Measurements from ENCODE around the gene PHAF1.

The PHAF1 gene

GRCh38 chr16:67128887-67129286 lies 19.1 kb downstream of the PHAF1 start:
- H3K27ac ChIP-seq = no peak overlapping the region
- TF ChIP-seq CTCF (IDR thresholded peaks at IDR 0.05) (no peak), ZFX (IDR thresholded peaks at IDR 0.05; ENCODE audit: borderline replicate concordance) (no peak)

GRCh38 chr16:67129422-67129821 lies 19.7 kb downstream of the PHAF1 start:
- TF ChIP-seq CTCF (IDR thresholded peaks at IDR 0.05) (no peak), ZFX (IDR thresholded peaks at IDR 0.05; ENCODE audit: borderline replicate concordance) (no peak)
- no peak overlapping the region for H3K27ac ChIP-seq

GRCh38 chr16:67137605-67138004 lies 27.9 kb downstream of the PHAF1 start:
- no peak overlapping the region for H3K27ac ChIP-seq
- no peak for TF ChIP-seq ZFX (IDR thresholded peaks at IDR 0.05; ENCODE audit: borderline replicate concordance)
- TF ChIP-seq CTCF (IDR thresholded peaks at IDR 0.05) = no peak

- no peak for TF ChIP-seq CTCF (IDR thresholded peaks at IDR 0.05)
- TF ChIP-seq ZFX (IDR thresholded peaks at IDR 0.05; ENCODE audit: borderline replicate concordance) = no peak
- H3K27ac ChIP-seq = no peak overlapping the region
These were observed 31.6 kb downstream of the PHAF1 start for GRCh38 chr16:67141391-67141790.

GRCh38 chr16:67142342-67142741 lies 32.6 kb downstream of the PHAF1 start:
- no peak overlapping the region for H3K27ac ChIP-seq
- TF ChIP-seq ZFX (IDR thresholded peaks at IDR 0.05; ENCODE audit: borderline replicate concordance) (no peak), CTCF (IDR thresholded peaks at IDR 0.05) (no peak)

- H3K27ac ChIP-seq = no peak overlapping the region
- TF ChIP-seq CTCF (IDR thresholded peaks at IDR 0.05) = no peak
- TF ChIP-seq ZFX (IDR thresholded peaks at IDR 0.05; ENCODE audit: borderline replicate concordance) = no peak
These were observed 35.2 kb downstream of the PHAF1 start for GRCh38 chr16:67144943-67145342.

- TF ChIP-seq ZFX (IDR thresholded peaks at IDR 0.05; ENCODE audit: borderline replicate concordance) (no peak), CTCF (IDR thresholded peaks at IDR 0.05) (no peak)
- H3K27ac ChIP-seq = no peak overlapping the region
These were observed 36.0 kb downstream of the PHAF1 start for GRCh38 chr16:67145746-67146145.
